Hepatocyte (in vitro differentiated cells): ENCODE measurements around the gene DHRS3. TPM values are rescaled to one million over a fixed set of nuclear protein-coding genes. Genes with fewer than 3 reads are reported as not detected.

Experiments used
- DNase-seq: peaks from one replicate; pipeline ENCODE4 v3.0.0-alpha.2; 2016; ENCODE audit warnings: low spot score
- H2AFZ ChIP-seq: fragments of 200-600 bp; sonication (generic); 2 replicates; pipeline ENCODE4 v1.6.0; 2016; ENCODE audit warnings: antibody characterized with exemption, mild to moderate bottlenecking
- H3K27ac ChIP-seq: fragments of 200-600 bp; sonication (generic); 2 replicates; pipeline ENCODE4 v1.5.1; 2016; ENCODE audit warnings: mild to moderate bottlenecking
- H3K27me3 ChIP-seq: fragments of 200-600 bp; sonication (generic); 2 replicates; pipeline ENCODE4 v1.6.1; 2016
- H3K36me3 ChIP-seq: fragments of 200-600 bp; sonication (generic); replicated peaks from 2 replicates; pipeline ENCODE4 v1.5.1; 2016; ENCODE audit warnings: low read depth; ENCODE audit not compliant: insufficient read depth
- H3K4me1 ChIP-seq: fragments of 200-600 bp; sonication (generic); 2 replicates; pipeline ENCODE4 v1.5.1; 2016; ENCODE audit warnings: mild to moderate bottlenecking, moderate library complexity; ENCODE audit not compliant: insufficient read depth
- H3K4me2 ChIP-seq: fragments of 200-600 bp; sonication (generic); 2 replicates; pipeline ENCODE4 v1.6.0; 2016
- H3K4me3 ChIP-seq: fragments of 200-600 bp; sonication (generic); 2 replicates; pipeline ENCODE4 v1.5.1; 2016; ENCODE audit warnings: mild to moderate bottlenecking
- H3K79me2 ChIP-seq: fragments of 200-600 bp; sonication (generic); 2 replicates; pipeline ENCODE4 v1.6.0; 2017; ENCODE audit warnings: mild to moderate bottlenecking
- H3K9me2 ChIP-seq: fragments of 200-600 bp; sonication (generic); replicated peaks from 2 replicates; pipeline ENCODE4 v1.6.0; 2017; ENCODE audit warnings: mild to moderate bottlenecking; ENCODE audit not compliant: insufficient read depth
- H3K9me3 ChIP-seq: fragments of 200-600 bp; sonication (generic); 2 replicates; pipeline ENCODE4 v1.5.1; 2016; ENCODE audit warnings: low read depth, mild to moderate bottlenecking
- H4K20me1 ChIP-seq: fragments of 200-600 bp; sonication (generic); 2 replicates; pipeline ENCODE4 v1.6.0; 2016; ENCODE audit warnings: mild to moderate bottlenecking; ENCODE audit not compliant: insufficient read depth, poor library complexity, severe bottlenecking
- EZH2 ChIP-seq: fragments of 200-600 bp; sonication (generic); IDR thresholded peaks from 2 replicates; pipeline ENCODE4 v1.6.1; 2016; ENCODE audit warnings: antibody characterized with exemption, mild to moderate bottlenecking, borderline replicate concordance
- EZH2phosphoT487 ChIP-seq: fragments of 200-600 bp; sonication (generic); IDR thresholded peaks from one replicate; pipeline ENCODE4 v1.6.1; 2018; ENCODE audit warnings: antibody characterized with exemption, mild to moderate bottlenecking, low read depth, moderate library complexity; ENCODE audit not compliant: unreplicated experiment, severe bottlenecking
- WGBS: methylation state at CpG from one replicate; pipeline ENCODE4 v1.1.6; 2016; ENCODE audit warnings: low lambda C conversion rate; ENCODE audit errors: missing lambda C conversion rate; 5-methylcytosine and 5-hydroxymethylcytosine counted together
- polyA plus RNA-seq: library from polyadenylated mRNA; unstranded; fragments of >200 nt; fragmentation: Nextera tagmentation; extraction: Ambion mirVana; gene quantifications from 2 replicates; pipeline ENCODE4 v1.2.1, GENCODE V29; 2016
- total RNA-seq: library from RNA; depleted of rRNA; stranded (reverse); fragments of >200 nt; gene quantifications from 2 replicates; pipeline ENCODE4 v1.2.3, GENCODE V29; 2014
- TF ChIP-seq, protein P1 (sequence below): fragments of 200-600 bp; sonication (generic); IDR thresholded peaks from 2 replicates; pipeline ENCODE4 v1.5.1; 2016; ENCODE audit warnings: antibody characterized with exemption, mild to moderate bottlenecking; ENCODE audit not compliant: poor library complexity

Gene DHRS3
- total and polyA plus RNA-seq, 2 experiments from 2014 or later: 75.9 to 103 TPM

DNA sequence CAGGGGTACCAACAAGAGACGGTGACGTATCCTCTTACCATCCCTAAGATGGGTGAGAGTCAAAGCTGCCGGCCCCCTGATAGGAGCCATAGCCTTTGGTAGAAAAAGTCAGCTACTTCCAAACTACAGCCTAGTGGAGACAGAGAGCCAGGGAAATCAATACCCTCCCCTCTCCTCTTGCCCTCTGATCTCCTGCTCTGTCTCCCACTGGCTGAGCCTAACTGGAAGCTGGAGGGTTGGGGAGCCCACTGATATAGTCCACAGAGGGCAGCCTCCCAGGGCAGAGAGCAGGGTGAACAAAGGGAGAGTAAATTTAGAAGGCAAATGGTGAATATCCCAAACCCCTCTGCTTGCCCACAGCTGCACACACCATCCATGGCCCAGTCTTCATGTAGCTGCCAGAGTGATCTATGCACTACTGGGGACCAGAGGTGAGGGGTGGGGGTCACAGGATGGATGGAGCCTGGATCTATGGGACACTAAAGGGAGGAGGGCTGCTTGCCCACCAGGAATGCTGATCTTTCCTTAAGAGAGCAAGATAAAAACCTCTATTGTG, 80.0 kb downstream of the DHRS3 start:
- Histone ChIP-seq H3K4me3 (no peak overlapping the region), H3K9me3 (no peaks in the 10 kb centered on the region), H3K27ac (no peak overlapping the region), H3K4me1 (peaks cover 18% of the 10 kb centered on the region), H3K4me2 (no peak overlapping the region), H4K20me1 (no peaks in the 10 kb centered on the region), H3K27me3 (no peaks in the 10 kb centered on the region), H2AFZ (no peak overlapping the region), H3K9me2 (no peaks in the 10 kb centered on the region), H3K79me2 (no peaks in the 10 kb centered on the region), H3K36me3 (no peaks in the 10 kb centered on the region)
- whole genome bisulfite sequencing: 79% methylated on average over 3 of the region's 3 CpGs
- no peak for DNase-seq
- TF ChIP-seq EZH2 (no peak), EZH2phosphoT487 (no peak)
- TF ChIP-seq, protein P1, sequence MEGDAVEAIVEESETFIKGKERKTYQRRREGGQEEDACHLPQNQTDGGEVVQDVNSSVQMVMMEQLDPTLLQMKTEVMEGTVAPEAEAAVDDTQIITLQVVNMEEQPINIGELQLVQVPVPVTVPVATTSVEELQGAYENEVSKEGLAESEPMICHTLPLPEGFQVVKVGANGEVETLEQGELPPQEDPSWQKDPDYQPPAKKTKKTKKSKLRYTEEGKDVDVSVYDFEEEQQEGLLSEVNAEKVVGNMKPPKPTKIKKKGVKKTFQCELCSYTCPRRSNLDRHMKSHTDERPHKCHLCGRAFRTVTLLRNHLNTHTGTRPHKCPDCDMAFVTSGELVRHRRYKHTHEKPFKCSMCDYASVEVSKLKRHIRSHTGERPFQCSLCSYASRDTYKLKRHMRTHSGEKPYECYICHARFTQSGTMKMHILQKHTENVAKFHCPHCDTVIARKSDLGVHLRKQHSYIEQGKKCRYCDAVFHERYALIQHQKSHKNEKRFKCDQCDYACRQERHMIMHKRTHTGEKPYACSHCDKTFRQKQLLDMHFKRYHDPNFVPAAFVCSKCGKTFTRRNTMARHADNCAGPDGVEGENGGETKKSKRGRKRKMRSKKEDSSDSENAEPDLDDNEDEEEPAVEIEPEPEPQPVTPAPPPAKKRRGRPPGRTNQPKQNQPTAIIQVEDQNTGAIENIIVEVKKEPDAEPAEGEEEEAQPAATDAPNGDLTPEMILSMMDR: no peak

DNA sequence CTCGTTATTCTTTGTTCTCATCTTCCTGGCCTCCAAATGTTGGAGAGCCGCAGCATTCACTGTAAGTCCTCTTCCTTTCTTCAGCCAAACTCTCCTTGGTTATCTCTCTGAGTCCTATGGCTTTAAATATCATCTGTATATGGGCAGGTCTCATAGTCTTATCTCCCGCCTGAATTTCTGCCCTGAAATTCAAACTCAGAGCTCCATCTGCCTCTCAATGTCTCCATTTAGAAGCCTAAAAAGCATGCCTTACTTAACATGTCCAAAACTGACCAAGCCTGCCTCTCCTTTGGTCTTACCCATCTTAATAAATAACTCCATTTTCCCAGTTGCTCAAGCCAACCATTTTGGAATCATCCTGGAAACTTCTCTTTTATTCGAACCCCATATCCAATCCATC, 80.7 kb downstream of the DHRS3 start:
- no peak for DNase-seq
- H2AFZ ChIP-seq: no peak overlapping the region

DNA sequence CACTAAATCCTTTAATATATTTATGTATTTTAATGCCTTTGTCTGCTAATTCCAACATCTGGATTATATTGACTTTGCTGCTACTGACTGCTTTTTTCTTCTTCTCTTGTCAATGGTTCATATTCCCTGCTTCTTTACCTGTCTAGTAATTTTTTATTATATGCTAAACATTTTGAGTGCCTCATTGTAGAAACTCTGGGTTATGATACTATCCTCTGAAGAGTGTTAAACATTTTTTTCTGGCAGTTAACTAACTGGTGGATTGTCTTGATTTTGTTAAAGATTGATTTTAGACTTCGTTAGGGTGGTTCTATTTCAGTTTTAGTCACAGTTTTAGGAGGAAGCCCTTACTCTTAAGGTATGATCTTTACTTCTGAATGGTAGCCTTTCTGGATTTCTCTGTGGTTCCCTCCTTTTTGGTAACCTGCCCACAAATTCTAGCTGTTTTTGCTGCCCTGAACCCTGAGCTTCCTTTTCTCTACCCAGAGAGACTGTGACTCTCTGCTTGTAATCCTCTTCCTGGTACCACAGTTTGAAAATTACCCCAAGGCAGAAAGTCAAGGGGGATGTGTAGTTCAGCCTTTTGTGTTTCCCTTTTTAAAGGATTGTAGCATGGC, 81.9 kb downstream of the DHRS3 start:
- Histone ChIP-seq H3K36me3 (no peaks in the 10 kb centered on the region), H3K9me2 (no peaks in the 10 kb centered on the region), H3K27me3 (no peaks in the 10 kb centered on the region), H4K20me1 (no peaks in the 10 kb centered on the region), H3K4me2 (no peak overlapping the region), H3K4me1 (peaks cover 12% of the 10 kb centered on the region), H3K4me3 (no peak overlapping the region), H3K9me3 (no peaks in the 10 kb centered on the region), H2AFZ (no peak overlapping the region), H3K79me2 (no peaks in the 10 kb centered on the region), H3K27ac (no peak overlapping the region)
- no peak for DNase-seq
- 84% methylated on average over 1 of the region's 1 CpG for WGBS
- TF ChIP-seq, protein P1: no peak
- no peak for TF ChIP-seq EZH2
- no peak for TF ChIP-seq EZH2phosphoT487

More for the DNA sequence above, 80.7 kb downstream of the DHRS3 start:
- no peaks in the 10 kb centered on the region for H3K9me3 ChIP-seq
- 93% methylated on average over 4 of the region's 4 CpGs for WGBS
- H3K36me3 ChIP-seq: no peaks in the 10 kb centered on the region
- H3K4me3 ChIP-seq: no peak overlapping the region
- H3K79me2 ChIP-seq: no peaks in the 10 kb centered on the region
- H3K27me3 ChIP-seq: no peaks in the 10 kb centered on the region
- H3K27ac ChIP-seq: no peak overlapping the region
- TF ChIP-seq EZH2phosphoT487 (no peak), EZH2 (no peak)
- TF ChIP-seq, protein P1: no peak
- no peaks in the 10 kb centered on the region for H3K9me2 ChIP-seq
- H3K4me1 ChIP-seq: peaks cover 18% of the 10 kb centered on the region
- H4K20me1 ChIP-seq: no peaks in the 10 kb centered on the region
- H3K4me2 ChIP-seq: no peak overlapping the region
